Tibial nerve (tissue), 4 donors: ENCODE results near the gene TRDN.

Experiments
- CTCF ChIP-seq, 5 experiments: fragments of 200-600 bp in 3 of 5; fragments of 450-650 bp in 2 of 5; sonication (generic) in 3 of 5; IDR thresholded peaks; one replicate each; pipeline ENCODE4 v1.5.1; 2016 to 2019; ENCODE audit warnings: antibody characterized with exemption in 5 of 5, mild to moderate bottlenecking in 3 of 5, moderate library complexity in 2 of 5
- EP300 ChIP-seq, 2 donors: sonication (generic); formaldehyde crosslinking; IDR thresholded peaks; one replicate each; pipeline ENCODE4 v1.6.1; 2017; ENCODE audit warnings: antibody characterized with exemption in 2 of 2, mild to moderate bottlenecking in 1 of 2
- POLR2A ChIP-seq, 2 donors: fragments of 450-650 bp; IDR thresholded peaks; one replicate each; pipeline ENCODE4 v1.6.1; 2017; ENCODE audit warnings: antibody characterized with exemption in 2 of 2, mild to moderate bottlenecking in 2 of 2, moderate library complexity in 2 of 2

- TF ChIP-seq CTCF (IDR thresholded peaks at IDR 0.05) (no peak), POLR2A (IDR thresholded peaks at IDR 0.05) (no peak), EP300 (IDR thresholded peaks at IDR 0.05) (no peak)
Observed at GRCh38 chr6:123276546-123276980, 360.2 kb downstream of the TRDN start.
